ENCODE results near the gene SPOCK3. TPM values are rescaled to one million over a fixed set of nuclear protein-coding genes. Genes with fewer than 3 reads are reported as not detected.
"Not testable (repeated sequence)": the region's sequence is repeated elsewhere in the genome, so short reads cannot be mapped to it uniquely, and the experiment has no call there.

Gene SPOCK3
- total RNA-seq, 1 donor: not detected

DNA sequence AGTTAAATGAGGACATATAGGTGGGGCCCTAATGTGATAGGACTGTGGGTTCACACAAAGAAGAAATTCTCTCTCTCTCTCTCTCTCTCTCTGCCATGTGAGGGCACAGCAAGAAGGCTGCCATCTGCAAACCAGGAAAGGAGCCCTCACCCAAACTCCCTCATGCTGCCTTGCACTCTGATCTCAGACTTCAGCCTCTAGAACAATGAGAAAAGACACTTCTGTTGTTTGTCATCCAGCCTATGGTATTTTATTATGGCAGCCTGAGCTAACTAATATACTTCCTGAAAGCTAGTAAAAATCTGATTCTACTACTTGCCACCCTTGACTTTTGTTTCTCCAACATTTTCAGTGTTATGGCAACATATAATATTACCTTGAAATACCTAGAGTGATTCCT is 425.9 kb downstream of the SPOCK3 start:
- DNase-seq (ENCODE audit: low read depth): no peak
- TF ChIP-seq, protein P1, sequence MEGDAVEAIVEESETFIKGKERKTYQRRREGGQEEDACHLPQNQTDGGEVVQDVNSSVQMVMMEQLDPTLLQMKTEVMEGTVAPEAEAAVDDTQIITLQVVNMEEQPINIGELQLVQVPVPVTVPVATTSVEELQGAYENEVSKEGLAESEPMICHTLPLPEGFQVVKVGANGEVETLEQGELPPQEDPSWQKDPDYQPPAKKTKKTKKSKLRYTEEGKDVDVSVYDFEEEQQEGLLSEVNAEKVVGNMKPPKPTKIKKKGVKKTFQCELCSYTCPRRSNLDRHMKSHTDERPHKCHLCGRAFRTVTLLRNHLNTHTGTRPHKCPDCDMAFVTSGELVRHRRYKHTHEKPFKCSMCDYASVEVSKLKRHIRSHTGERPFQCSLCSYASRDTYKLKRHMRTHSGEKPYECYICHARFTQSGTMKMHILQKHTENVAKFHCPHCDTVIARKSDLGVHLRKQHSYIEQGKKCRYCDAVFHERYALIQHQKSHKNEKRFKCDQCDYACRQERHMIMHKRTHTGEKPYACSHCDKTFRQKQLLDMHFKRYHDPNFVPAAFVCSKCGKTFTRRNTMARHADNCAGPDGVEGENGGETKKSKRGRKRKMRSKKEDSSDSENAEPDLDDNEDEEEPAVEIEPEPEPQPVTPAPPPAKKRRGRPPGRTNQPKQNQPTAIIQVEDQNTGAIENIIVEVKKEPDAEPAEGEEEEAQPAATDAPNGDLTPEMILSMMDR (IDR thresholded peaks at IDR 0.05; ENCODE audit: insufficient read depth, low read depth, low read length): no peak
- H3K4me3 ChIP-seq (ENCODE audit: low read depth, low read length): no peak overlapping the region

GRCh38 chr4:166802346-166802745 is 431.9 kb downstream of the SPOCK3 start:
- TF ChIP-seq, protein P1 (IDR thresholded peaks at IDR 0.05; ENCODE audit: insufficient read depth, low read depth, low read length): no peak
- no peak overlapping the region for H3K4me3 ChIP-seq (ENCODE audit: low read depth, low read length)
- no peak for DNase-seq (ENCODE audit: low read depth)

- H3K4me3 ChIP-seq (ENCODE audit: low read depth, low read length): no peak overlapping the region
- no peak for DNase-seq (ENCODE audit: low read depth)
- TF ChIP-seq, protein P1 (IDR thresholded peaks at IDR 0.05; ENCODE audit: insufficient read depth, low read depth, low read length): no peak
Observed at GRCh38 chr4:166798126-166798525, 436.2 kb downstream of the SPOCK3 start.

GRCh38 chr4:166777760-166778159 is 456.5 kb downstream of the SPOCK3 start:
- TF ChIP-seq, protein P1 (IDR thresholded peaks at IDR 0.05; ENCODE audit: insufficient read depth, low read depth, low read length): no peak
- no peak overlapping the region for H3K4me3 ChIP-seq (ENCODE audit: low read depth, low read length)
- no peak for DNase-seq (ENCODE audit: low read depth)

DNA sequence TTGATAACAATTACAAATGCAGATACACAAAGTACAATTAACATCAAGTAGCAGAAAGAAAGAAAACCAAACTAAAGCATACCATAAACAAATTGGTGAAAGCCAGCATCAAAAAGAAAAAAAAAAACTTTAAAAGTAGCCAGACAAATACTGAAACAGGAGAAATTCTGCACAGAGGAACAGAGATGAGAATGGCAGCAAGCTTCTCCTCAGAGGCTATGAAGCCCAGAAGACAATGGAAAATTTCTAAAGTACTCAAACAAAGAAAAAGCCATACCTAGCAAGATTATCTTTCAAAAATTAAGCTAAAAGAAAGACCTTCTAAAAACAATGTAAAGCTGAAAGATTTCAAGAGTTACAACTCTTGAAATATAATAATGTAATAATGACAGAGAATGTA is 471.3 kb downstream of the SPOCK3 start:
- H3K4me3 ChIP-seq (ENCODE audit: low read depth, low read length): no peak overlapping the region
- TF ChIP-seq, protein P1 (IDR thresholded peaks at IDR 0.05; ENCODE audit: insufficient read depth, low read depth, low read length): no peak
- DNase-seq (ENCODE audit: low read depth): no peak

- H3K4me3 ChIP-seq (ENCODE audit: low read depth, low read length): no peak overlapping the region
- TF ChIP-seq, protein P1 (IDR thresholded peaks at IDR 0.05; ENCODE audit: insufficient read depth, low read depth, low read length): no peak
Observed at GRCh38 chr4:166741742-166742141, 492.6 kb downstream of the SPOCK3 start.

GRCh38 chr4:166739215-166739614 is 495.1 kb downstream of the SPOCK3 start:
- DNase-seq (ENCODE audit: low read depth); H3K4me3 ChIP-seq (ENCODE audit: low read depth, low read length): not testable (repeated sequence)

More at GRCh38 chr4:166741742-166742141, 492.6 kb downstream of the SPOCK3 start:
- DNase-seq (ENCODE audit: low read depth): no peak
